PC-3 (cell line): ENCODE data around the gene RET. TPM values are rescaled to one million over a fixed set of nuclear protein-coding genes. Genes with fewer than 3 reads are reported as not detected.

Experiments
- ATAC-seq: fragments of 200-7000 bp; cut with Tn5 transposase; 2 replicates; pipeline ENCODE4 v1.9.1; 2020; ENCODE audit warnings: mild to moderate bottlenecking, moderate library complexity
- BruUV-seq: library from RNA; stranded (reverse); fragments of 400-500 nt; replicated peaks from 2 replicates; lab custom pipeline; 2021; lab: Mats Ljungman, UMichigan
- CTCF ChIA-PET: fragments of 300-600 bp; sonication (Branson Sonifier 250); formaldehyde crosslinking; loops from one replicate; lab custom pipeline; 2022; ENCODE audit warnings: antibody characterized with exemption; lab: Charles Lee
- POLR2A ChIA-PET: fragments of 300-600 bp; sonication (Branson Sonifier 250); formaldehyde crosslinking; loops from one replicate; lab custom pipeline; 2022; ENCODE audit warnings: antibody characterized with exemption; ENCODE audit not compliant: unreplicated experiment; lab: Charles Lee
- DNase-seq: peaks from one replicate; pipeline ENCODE4 v3.0.0-alpha.2; 2015
- H2AFZ ChIP-seq: fragments of 300-600 bp; sonication (generic); 2 replicates; pipeline ENCODE4 v1.6.0; 2016; ENCODE audit warnings: antibody characterized with exemption, low read length
- H3F3A ChIP-seq: fragments of 300-600 bp; sonication (generic); one replicate; pipeline ENCODE4 v1.6.0; 2017; ENCODE audit warnings: antibody characterized with exemption, low read length, control low read depth, mild to moderate bottlenecking; ENCODE audit not compliant: unreplicated experiment
- H3K27ac ChIP-seq: fragments of 300-600 bp; sonication (generic); 2 replicates; pipeline ENCODE4 v1.5.1; 2016; ENCODE audit warnings: mild to moderate bottlenecking, low read length
- H3K27me3 ChIP-seq: fragments of 300-600 bp; sonication (generic); 2 replicates; pipeline ENCODE4 v1.6.1; 2016; ENCODE audit warnings: low read length, mixed read lengths
- H3K36me3 ChIP-seq: fragments of 300-600 bp; sonication (generic); 2 replicates; pipeline ENCODE4 v1.6.1; 2016; ENCODE audit warnings: low read depth, mixed run types, low read length, mixed read lengths
- H3K4me1 ChIP-seq: fragments of 300-600 bp; sonication (generic); 2 replicates; pipeline ENCODE4 v1.5.1; 2016; ENCODE audit warnings: low read length; ENCODE audit not compliant: insufficient read depth
- H3K4me2 ChIP-seq: fragments of 300-600 bp; sonication (generic); 2 replicates; pipeline ENCODE4 v1.6.0; 2016; ENCODE audit warnings: low read length
- H3K4me3 ChIP-seq: fragments of 300-600 bp; sonication (generic); 2 replicates; pipeline ENCODE4 v1.5.1; 2016; ENCODE audit warnings: mild to moderate bottlenecking, low read length, mixed read lengths
- H3K79me2 ChIP-seq: fragments of 300-600 bp; sonication (generic); 2 replicates; pipeline ENCODE4 v1.6.1; 2017; ENCODE audit warnings: low read length, mixed read lengths
- H3K9ac ChIP-seq: fragments of 300-600 bp; sonication (generic); 2 replicates; pipeline ENCODE4 v1.6.0; 2016; ENCODE audit warnings: mild to moderate bottlenecking, low read length
- H3K9me2 ChIP-seq: fragments of 300-600 bp; sonication (generic); replicated peaks from 2 replicates; pipeline ENCODE4 v1.6.1; 2016; ENCODE audit warnings: mixed run types, low read length, mixed read lengths
- H3K9me3 ChIP-seq: fragments of 300-600 bp; sonication (generic); 2 replicates; pipeline ENCODE4 v1.6.1; 2016; ENCODE audit warnings: low read length, mixed read lengths
- H4K20me1 ChIP-seq: fragments of 300-600 bp; sonication (generic); 2 replicates; pipeline ENCODE4 v1.6.1; 2016; ENCODE audit warnings: low read length, mixed read lengths
- CTCF ChIP-seq: fragments of 300-600 bp; sonication (generic); conservative IDR thresholded peaks from 2 replicates; pipeline ENCODE4 v1.5.1; 2017; ENCODE audit warnings: antibody characterized with exemption, low read depth, mild to moderate bottlenecking, low read length
- EZH2 ChIP-seq: fragments of 300-600 bp; sonication (generic); IDR thresholded peaks from one replicate; pipeline ENCODE4 v1.6.1; 2017; ENCODE audit warnings: antibody characterized with exemption, mild to moderate bottlenecking, low read length; ENCODE audit not compliant: unreplicated experiment
- EZH2phosphoT487 ChIP-seq: fragments of 300-600 bp; sonication (generic); IDR thresholded peaks from 2 replicates; pipeline ENCODE4 v1.6.1; 2018; ENCODE audit warnings: mild to moderate bottlenecking, antibody characterized with exemption, low read length, borderline replicate concordance
- intact Hi-C: fragments of 100-400 bp; cut with micrococcal nuclease; formaldehyde crosslinking; loops from 2 replicates; pipeline ENCODE4 v1.9.0; 2023
- total RNA-seq: library from RNA; depleted of rRNA; stranded (reverse); fragments of >200 nt; gene quantifications from 2 replicates; pipeline ENCODE4 v1.2.3, GENCODE V29; 2014

RET gene
- total RNA-seq, 1 experiment from 2014 or later = not detected

GRCh38 chr10:43054593-43054992 lies 22.3 kb upstream of the RET start:
- Histone ChIP-seq H3F3A (no peaks in the 10 kb centered on the region), H3K9me2 (no peaks in the 10 kb centered on the region), H3K4me1 (no peaks in the 10 kb centered on the region), H3K4me2 (no peak overlapping the region), H3K9me3 (no peaks in the 10 kb centered on the region), H2AFZ (no peak overlapping the region), H3K9ac (no peak overlapping the region), H3K4me3 (no peak overlapping the region), H4K20me1 (no peaks in the 10 kb centered on the region), H3K36me3 (no peaks in the 10 kb centered on the region), H3K79me2 (no peaks in the 10 kb centered on the region), H3K27ac (no peak overlapping the region), H3K27me3 (peaks cover 82% of the 10 kb centered on the region)
- DNase-seq (no peak), ATAC-seq (no peak)
- ChIA-PET CTCF (no interaction called here), POLR2A (no interaction called here)
- intact Hi-C loops = no loop called here
- TF ChIP-seq EZH2 (no peak), EZH2phosphoT487 (no peak), CTCF (no peak)
- BruUV-seq = no TSS peak

DNA sequence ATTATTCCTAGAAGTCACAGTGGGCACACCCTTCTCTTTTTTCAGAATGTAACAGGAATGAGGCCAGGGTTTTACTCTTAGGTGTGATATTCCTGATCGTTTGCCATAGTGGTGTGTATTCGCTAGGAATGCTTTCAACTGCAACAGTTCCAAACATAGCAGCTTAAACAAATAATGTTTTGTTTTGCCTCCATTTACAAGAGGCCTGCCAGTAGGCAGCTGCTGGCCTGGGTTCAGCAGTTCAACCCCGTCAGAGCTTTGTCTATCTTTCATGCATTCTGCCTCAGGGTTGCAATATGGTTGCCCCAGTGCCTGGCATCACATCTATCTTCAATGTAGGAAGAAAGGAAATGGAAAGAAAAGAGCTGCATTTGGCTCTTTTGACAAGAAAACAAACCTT lies 21.7 kb upstream of the RET start:
- H3K9me3 ChIP-seq = no peaks in the 10 kb centered on the region
- no peak overlapping the region for H3K9ac ChIP-seq
- no peaks in the 10 kb centered on the region for H3K36me3 ChIP-seq
- no peak overlapping the region for H3K27ac ChIP-seq
- H3K4me3 ChIP-seq = no peak overlapping the region
- no peaks in the 10 kb centered on the region for H3K79me2 ChIP-seq
- DNase-seq (no peak), ATAC-seq (no peak)
- no peak overlapping the region for H3K4me2 ChIP-seq
- no peaks in the 10 kb centered on the region for H3K4me1 ChIP-seq
- no peaks in the 10 kb centered on the region for H4K20me1 ChIP-seq
- no peak overlapping the region for H2AFZ ChIP-seq
- H3K9me2 ChIP-seq = no peaks in the 10 kb centered on the region
- BruUV-seq = no TSS peak
- no peaks in the 10 kb centered on the region for H3F3A ChIP-seq
- intact Hi-C loops = no loop called here
- H3K27me3 ChIP-seq = peaks cover 88% of the 10 kb centered on the region
- ChIA-PET POLR2A (no interaction called here), CTCF (no interaction called here)
- TF ChIP-seq EZH2 = no peak
- TF ChIP-seq CTCF = no peak
- no peak for TF ChIP-seq EZH2phosphoT487

DNA sequence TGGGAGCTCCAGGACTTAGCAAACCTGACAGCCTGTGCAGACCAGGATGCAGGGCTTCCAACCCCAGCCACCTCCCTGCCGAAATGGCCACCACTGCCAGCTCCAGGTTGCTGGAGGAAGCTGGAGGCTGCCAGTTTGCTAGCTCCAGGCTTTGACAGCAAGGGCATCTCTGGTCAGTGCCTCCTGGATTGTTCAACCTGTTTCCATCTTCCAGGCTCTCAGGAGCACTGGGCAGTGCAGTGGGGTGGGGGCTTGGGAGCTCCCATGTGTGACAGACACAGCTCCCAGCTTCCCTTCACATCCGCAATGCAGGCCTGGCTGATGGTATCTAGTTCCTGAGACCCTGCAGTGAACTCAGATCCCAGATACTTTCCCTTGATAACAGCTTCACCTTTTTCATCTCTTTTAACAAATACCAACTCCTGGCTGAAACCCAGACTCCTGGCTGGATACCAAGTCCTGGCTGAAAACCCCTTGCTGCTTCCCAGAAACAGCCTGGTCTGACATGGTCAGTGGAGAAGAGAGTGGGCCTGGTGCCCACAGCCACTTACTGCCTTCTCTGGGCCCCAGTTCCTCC lies 20.8 kb upstream of the RET start:
- CTCF ChIA-PET = no interaction called here
- intact Hi-C loops = no loop called here
- TF ChIP-seq CTCF = no peak
- TF ChIP-seq EZH2 = no peak
- no peak for TF ChIP-seq EZH2phosphoT487
- DNase-seq (no peak), ATAC-seq (no peak)
- Histone ChIP-seq H3K4me1 (no peaks in the 10 kb centered on the region), H4K20me1 (no peaks in the 10 kb centered on the region), H3K27ac (no peak overlapping the region), H3K4me2 (no peak overlapping the region), H3K27me3 (peaks cover 92% of the 10 kb centered on the region), H3K9ac (no peak overlapping the region), H2AFZ (no peak overlapping the region), H3F3A (no peaks in the 10 kb centered on the region), H3K79me2 (no peaks in the 10 kb centered on the region), H3K36me3 (no peaks in the 10 kb centered on the region), H3K4me3 (no peak overlapping the region), H3K9me2 (no peaks in the 10 kb centered on the region), H3K9me3 (no peaks in the 10 kb centered on the region)
- POLR2A ChIA-PET = no interaction called here
- no TSS peak for BruUV-seq
